HFFc6 (cell line): ENCODE results near the gene ANKRD10. TPM values are rescaled to one million over a fixed set of nuclear protein-coding genes. Genes with fewer than 3 reads are reported as not detected.

Experiments
- DNase-seq: peaks from one replicate; pipeline ENCODE4 v3.0.0-alpha.2; 2018
- H3K27ac Mint-ChIP-seq: 2 replicates; pipeline ENCODE4 v1.8.0; 2020; ENCODE audit warnings: mild to moderate bottlenecking, mixed read lengths
- H3K27me3 Mint-ChIP-seq: 2 replicates; pipeline ENCODE4 v1.8.0; 2021; ENCODE audit warnings: mild to moderate bottlenecking, moderate library complexity, mixed read lengths; ENCODE audit not compliant: insufficient read depth
- H3K36me3 Mint-ChIP-seq: 2 replicates; pipeline ENCODE4 v1.8.0; 2021; ENCODE audit warnings: low read depth, mixed read lengths
- H3K4me1 Mint-ChIP-seq: 2 replicates; pipeline ENCODE4 v1.8.0; 2020; ENCODE audit warnings: low read depth, mixed read lengths
- H3K4me3 Mint-ChIP-seq: 2 replicates; pipeline ENCODE4 v1.8.0; 2020; ENCODE audit warnings: mild to moderate bottlenecking, moderate library complexity, mixed read lengths
- H3K9me3 Mint-ChIP-seq: 2 replicates; pipeline ENCODE4 v1.8.0; 2020; ENCODE audit warnings: mild to moderate bottlenecking, mixed read lengths
- total RNA-seq, 6 experiments: library from RNA; stranded (reverse); fragmentation: NEBNext Ultra II Directional; extraction: Animal tissue kit (Norgen Biotek cat#: 25700); gene quantifications; 2 replicates in 1 of 6; 3 replicates in 5 of 6; pipeline ENCODE4 v1.2.3, GENCODE V29; 2021
- TF ChIP-seq, protein P1 (sequence below): fragments of 200-600 bp; sonication (generic); IDR thresholded peaks from 2 replicates; pipeline ENCODE4 v1.5.0; 2021; ENCODE audit warnings: antibody characterized with exemption, mild to moderate bottlenecking

ANKRD10 gene
- total RNA-seq, 6 experiments from 2014 or later: 27.1 to 37.2 (median 33.5) TPM

DNA sequence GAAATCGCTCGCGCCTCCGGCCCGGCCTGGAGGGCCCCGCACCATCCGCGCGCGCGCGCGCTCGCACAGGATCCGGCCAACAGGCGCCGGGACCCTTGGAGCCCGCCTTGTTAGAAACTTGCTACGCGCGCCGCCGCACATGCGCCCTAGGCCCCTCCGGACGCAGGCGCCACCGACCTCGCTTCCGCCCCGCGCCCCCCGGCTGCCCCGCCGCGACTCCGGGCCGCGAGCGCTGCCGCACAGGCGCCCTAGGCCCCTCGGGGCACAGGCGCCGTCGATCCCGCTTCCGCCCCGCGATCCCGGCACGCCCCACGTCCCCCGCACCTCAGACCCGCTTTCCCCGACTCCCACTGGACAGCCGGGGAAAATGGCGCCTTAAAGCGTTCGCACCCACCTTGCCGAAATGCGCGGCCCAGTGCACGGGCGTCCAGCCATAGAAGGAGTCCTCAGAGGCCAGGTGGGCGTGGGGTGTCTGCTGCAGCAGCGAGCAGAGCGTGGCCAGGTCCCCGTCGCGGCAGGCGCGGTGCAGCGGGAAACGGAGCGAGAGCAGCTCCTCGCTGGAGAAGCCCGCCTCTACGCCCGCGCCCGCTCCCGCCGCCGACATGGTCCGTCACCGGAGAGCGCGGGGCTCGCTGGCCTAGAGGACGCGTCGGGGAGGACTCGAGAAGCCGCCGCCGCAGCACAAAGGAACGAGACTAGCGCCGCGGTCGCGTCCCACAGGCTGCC is 375 bp downstream of the ANKRD10 start:
- TF ChIP-seq, protein P1, sequence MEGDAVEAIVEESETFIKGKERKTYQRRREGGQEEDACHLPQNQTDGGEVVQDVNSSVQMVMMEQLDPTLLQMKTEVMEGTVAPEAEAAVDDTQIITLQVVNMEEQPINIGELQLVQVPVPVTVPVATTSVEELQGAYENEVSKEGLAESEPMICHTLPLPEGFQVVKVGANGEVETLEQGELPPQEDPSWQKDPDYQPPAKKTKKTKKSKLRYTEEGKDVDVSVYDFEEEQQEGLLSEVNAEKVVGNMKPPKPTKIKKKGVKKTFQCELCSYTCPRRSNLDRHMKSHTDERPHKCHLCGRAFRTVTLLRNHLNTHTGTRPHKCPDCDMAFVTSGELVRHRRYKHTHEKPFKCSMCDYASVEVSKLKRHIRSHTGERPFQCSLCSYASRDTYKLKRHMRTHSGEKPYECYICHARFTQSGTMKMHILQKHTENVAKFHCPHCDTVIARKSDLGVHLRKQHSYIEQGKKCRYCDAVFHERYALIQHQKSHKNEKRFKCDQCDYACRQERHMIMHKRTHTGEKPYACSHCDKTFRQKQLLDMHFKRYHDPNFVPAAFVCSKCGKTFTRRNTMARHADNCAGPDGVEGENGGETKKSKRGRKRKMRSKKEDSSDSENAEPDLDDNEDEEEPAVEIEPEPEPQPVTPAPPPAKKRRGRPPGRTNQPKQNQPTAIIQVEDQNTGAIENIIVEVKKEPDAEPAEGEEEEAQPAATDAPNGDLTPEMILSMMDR: no peak
- no peaks in the 10 kb centered on the region for H3K9me3 Mint-ChIP-seq
- H3K27ac Mint-ChIP-seq: peak overlapping the region; percentile 90
- DNase-seq: peak; percentile 35
- H3K36me3 Mint-ChIP-seq: peaks cover 16% of the 10 kb centered on the region
- H3K27me3 Mint-ChIP-seq: 0 out of 2 replicates have a peak, but pooled peaks cover 4% of the 10 kb centered on the region
- peak overlapping the region; percentile 89 for H3K4me3 Mint-ChIP-seq
- peaks cover 64% of the 10 kb centered on the region for H3K4me1 Mint-ChIP-seq

DNA sequence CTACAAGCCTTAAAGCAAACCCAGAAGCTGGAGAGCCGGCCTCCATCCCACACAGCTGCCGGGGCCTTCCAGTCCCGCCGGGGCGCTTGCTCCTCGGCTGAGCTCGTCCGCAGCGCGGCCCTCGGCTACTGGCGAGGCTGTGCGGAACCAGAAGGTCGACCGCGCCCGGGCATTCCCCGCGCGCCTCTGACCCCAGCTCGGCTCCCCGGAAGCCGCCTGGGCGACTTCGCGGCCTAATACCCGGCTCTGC is 863 bp downstream of the ANKRD10 start:
- peak overlapping the region; percentile 89 for H3K4me3 Mint-ChIP-seq
- no peaks in the 10 kb centered on the region for H3K9me3 Mint-ChIP-seq
- peaks cover 68% of the 10 kb centered on the region for H3K4me1 Mint-ChIP-seq
- no peak for DNase-seq
- TF ChIP-seq, protein P1: no peak
- H3K27ac Mint-ChIP-seq: peak overlapping the region; percentile 90
- peaks cover 19% of the 10 kb centered on the region for H3K36me3 Mint-ChIP-seq
- 0 out of 2 replicates have a peak, but pooled peaks cover 4% of the 10 kb centered on the region for H3K27me3 Mint-ChIP-seq

DNA sequence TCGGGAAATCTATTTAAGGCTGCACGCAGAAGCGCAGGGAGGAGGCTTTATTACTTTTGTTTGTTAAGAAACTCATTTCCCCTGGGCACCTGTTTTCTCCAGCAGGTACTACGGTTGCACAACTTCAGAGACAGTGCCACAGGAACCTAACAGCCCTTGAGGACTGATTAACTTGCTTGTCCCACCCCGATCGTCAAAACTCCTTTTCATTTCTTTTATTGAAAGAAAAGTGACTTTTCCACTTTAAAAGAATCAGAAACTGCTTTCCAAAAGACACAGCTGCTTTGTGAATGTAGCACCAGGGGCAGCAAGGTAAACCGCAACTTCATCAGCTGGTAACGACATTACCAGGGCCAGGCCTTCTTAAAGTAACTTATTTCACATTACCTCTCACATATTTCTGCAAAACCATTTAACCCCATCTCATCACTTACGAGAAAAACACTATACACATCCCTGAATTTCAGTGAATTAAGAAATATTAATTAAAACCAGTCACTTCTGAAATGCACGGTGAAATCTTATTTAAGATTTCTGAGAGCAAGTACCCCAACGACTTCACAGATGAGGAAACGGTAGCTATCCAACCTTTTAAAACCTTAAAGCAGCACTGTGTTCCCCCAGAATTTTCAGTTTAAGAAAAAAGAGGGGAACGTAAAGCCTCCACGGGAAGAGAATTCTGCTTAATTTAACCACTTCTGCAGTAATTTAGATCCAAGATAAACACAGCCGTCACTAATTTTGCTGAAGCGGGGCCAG is 1.4 kb downstream of the ANKRD10 start:
- Mint-ChIP-seq H3K9me3 (no peaks in the 10 kb centered on the region), H3K27ac (peak overlapping the region; percentile 90), H3K4me3 (peak overlapping the region; percentile 89), H3K36me3 (peaks cover 24% of the 10 kb centered on the region), H3K4me1 (peaks cover 74% of the 10 kb centered on the region), H3K27me3 (0 out of 2 replicates have a peak, but pooled peaks cover 4% of the 10 kb centered on the region)
- no peak for DNase-seq
- TF ChIP-seq, protein P1: no peak

DNA sequence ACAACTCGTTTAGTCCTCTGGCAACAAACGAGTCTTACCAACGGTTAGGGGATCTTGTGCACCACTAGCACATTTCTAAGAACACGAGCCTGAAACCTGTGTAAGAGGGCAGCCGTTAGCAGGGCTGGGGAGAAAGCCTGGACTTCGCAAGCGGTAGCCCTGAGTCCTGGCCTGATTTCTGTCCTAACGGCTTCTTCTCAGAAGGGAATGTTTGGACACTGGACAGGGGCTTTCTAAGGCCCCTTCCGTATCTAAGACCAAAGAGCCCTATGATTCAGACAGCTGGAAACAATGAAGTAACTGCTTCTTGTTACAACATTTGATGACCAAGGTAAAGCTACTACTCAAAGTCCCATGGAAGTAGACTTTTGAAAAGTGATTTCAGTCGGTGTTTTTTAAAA is 2.2 kb downstream of the ANKRD10 start:
- TF ChIP-seq, protein P1: no peak
- peak overlapping the region; percentile 90 for H3K27ac Mint-ChIP-seq
- DNase-seq: peak; percentile 33
- H3K36me3 Mint-ChIP-seq: peaks cover 21% of the 10 kb centered on the region
- peaks cover 77% of the 10 kb centered on the region for H3K4me1 Mint-ChIP-seq
- H3K4me3 Mint-ChIP-seq: peak overlapping the region; percentile 89
- H3K27me3 Mint-ChIP-seq: 0 out of 2 replicates have a peak, but pooled peaks cover 4% of the 10 kb centered on the region
- H3K9me3 Mint-ChIP-seq: no peaks in the 10 kb centered on the region

DNA sequence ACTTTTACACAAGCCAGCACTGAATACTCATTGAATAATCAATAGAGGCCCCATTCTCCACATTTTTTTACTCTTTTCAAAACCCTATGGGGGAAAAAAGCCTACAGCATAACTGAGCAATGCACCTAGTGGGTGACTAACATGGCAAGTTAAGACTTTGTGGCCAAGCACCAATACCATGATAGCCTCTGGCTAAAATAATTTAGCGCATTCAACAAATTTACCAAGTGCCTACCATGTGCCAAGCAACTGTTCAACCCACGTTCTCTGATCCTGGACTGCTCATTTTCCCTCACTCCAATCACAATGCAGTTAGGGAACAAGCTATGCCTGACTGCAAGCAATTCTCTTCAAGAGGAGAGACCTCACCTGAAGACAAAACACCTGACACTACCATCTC is 3.0 kb downstream of the ANKRD10 start:
- 0 out of 2 replicates have a peak, but pooled peaks cover 4% of the 10 kb centered on the region for H3K27me3 Mint-ChIP-seq
- peaks cover 21% of the 10 kb centered on the region for H3K36me3 Mint-ChIP-seq
- TF ChIP-seq, protein P1: no peak
- H3K27ac Mint-ChIP-seq: peak overlapping the region; percentile 90
- peak; percentile 40 for DNase-seq
- H3K9me3 Mint-ChIP-seq: no peaks in the 10 kb centered on the region
- H3K4me1 Mint-ChIP-seq: peaks cover 77% of the 10 kb centered on the region
- peak overlapping the region; percentile 89 for H3K4me3 Mint-ChIP-seq
